ENCODE data around the gene APH1B.

The APH1B gene

GRCh38 chr15:63254991-63255390 is 22.4 kb upstream of the APH1B start:
- no peak for DNase-seq

- DNase-seq = no peak
Measured at GRCh38 chr15:63255489-63255990, 21.9 kb upstream of the APH1B start.

DNA sequence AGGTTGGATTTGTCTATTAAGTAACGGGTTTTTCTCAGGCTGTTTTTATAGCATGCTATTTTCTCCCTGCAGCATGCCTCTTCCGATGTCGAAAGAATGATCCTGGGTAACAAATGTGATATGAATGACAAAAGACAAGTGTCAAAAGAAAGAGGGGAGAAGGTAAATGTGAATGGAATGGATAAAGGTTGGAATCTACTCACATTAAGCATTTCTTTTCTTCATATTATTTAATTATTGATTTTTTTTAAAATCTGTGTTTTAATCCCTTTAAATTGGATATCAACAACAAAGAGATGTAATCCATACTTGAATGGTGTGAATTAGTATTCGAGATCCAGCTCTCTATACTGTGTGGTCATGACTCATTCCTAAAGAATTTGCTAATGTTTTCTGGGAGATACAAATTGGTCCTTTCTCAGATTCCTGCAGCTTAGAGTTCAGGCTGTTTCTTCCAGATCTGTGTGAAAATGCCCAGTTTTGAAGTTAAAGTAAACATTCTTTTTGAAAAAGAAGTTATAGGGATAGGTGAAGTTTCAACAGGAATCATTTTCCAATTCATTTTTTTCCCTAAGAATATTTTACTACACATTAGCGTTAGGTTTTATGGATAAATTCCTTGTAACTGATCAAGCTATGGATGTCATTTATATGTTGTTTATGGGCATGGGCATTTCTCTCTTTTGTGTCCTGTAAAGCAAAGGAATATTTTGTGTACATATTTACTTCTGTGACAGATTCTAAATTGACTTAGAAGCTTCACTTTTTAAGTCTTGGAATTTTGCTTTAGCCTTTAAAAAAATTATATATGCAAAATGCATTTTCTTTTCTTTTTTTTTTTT is 20.8 kb upstream of the APH1B start:
- DNase-seq = no peak

GRCh38 chr15:63258658-63259057 is 18.7 kb upstream of the APH1B start:
- DNase-seq = no peak

GRCh38 chr15:63260791-63261190 is 16.6 kb upstream of the APH1B start:
- no peak for DNase-seq

GRCh38 chr15:63261311-63261710 is 16.1 kb upstream of the APH1B start:
- DNase-seq = no peak

- DNase-seq = no peak
Measured at GRCh38 chr15:63263519-63263918, 13.9 kb upstream of the APH1B start.

DNA sequence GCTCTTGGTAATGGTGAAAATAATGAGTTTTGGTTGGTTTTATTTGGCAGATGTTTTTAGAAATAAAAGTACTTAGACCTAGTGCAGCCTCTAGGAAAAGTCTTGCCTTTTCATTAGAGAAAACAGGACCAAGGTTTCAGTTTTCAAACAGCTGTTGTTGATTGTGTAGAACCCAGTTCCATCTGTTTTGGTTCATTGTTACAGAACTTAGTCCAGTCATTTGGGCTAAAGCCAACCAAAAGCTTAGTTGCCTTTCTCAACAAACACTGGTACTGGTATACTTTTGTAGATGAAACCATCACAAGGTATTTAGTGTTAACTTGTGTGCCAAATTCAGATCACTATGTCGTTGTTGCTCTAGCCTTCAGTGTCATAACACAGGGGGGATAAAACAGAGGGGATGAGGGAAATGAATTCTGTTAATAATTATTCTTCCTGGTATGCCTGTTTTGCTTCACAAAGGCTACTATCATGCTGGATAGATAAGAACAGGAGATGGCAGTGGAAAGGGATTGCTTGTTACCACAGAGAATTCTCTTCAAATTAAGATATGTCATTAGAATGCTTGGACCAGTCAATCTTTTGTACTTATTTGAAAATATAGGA is 12.6 kb upstream of the APH1B start:
- peak; percentile 88 for DNase-seq

DNA sequence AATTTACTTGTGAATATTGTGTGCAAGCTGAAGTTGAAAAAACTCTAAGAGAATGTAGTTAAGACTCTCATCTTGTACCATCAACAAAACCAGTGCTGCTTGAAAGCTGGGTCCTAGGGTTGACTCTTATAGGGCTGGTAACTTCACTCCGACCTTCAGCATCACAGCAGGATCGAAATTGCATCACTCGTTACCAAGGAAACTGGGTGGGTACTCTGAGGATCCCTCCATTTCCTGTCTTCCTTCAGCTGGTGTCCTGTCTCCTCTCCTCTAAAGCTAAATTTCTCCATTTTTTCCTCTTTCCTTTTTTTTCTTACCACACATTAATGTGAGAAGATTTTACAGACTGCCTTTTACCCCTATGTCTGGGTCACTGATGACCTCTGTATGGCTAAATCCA is 3.0 kb upstream of the APH1B start:
- DNase-seq = no peak

GRCh38 chr15:63276342-63277037 is 915 bp upstream of the APH1B start:
- DNase-seq = no peak

DNA sequence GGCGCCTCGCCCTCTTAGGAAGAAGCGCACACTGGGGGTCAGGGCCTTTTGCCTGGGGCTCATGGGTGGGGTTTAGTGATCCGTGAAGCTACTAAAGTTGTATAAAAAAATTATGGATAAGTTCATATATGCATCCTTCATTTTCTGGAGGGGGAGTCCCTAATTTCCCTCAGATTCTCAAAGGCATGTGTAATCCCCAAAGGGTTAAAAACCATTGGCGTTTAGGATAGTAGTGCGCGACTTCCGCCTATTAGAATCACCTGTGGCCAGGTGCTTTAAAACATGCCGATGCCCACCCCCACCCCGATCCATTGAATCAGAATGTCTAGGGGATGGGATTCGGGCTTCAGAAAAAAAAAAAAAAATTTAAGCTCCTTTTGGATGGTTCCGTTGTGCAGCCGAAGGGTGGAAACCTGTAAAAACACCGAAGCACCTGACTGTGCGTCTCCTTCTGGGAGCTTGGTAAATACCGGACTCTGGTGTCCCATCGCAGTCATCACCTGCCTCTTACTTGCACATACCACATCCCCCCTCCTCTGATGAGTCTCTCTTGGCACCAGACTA is 570 bp downstream of the APH1B start:
- no peak for DNase-seq

DNA sequence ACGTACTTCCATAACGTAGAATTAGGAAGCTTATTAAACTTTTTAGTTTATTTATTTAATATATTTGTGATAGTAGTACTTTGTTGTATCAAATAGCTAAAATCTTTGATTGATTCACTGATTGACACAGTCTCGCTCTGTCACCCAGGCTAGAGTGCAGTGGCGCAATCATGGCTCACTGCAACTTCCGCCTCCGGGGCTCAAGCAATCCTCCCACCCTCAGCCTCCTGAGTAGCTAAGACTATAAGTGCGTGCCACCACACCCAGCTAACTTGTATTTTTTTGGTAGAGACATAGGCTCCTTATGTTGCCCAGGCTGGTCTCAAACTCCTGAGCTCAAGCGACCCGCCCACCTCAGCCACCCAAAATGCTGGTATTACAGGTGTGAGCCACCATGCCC is 5.7 kb downstream of the APH1B start:
- DNase-seq = no peak

- no peak for DNase-seq
Measured at GRCh38 chr15:63284335-63284734, 6.9 kb downstream of the APH1B start.

- no peak for DNase-seq
Measured at GRCh38 chr15:63287109-63287508, 9.7 kb downstream of the APH1B start.

GRCh38 chr15:63288342-63288741 is 10.9 kb downstream of the APH1B start:
- DNase-seq = no peak

GRCh38 chr15:63288778-63289378 is 11.5 kb downstream of the APH1B start:
- peak; percentile 48 for DNase-seq

DNA sequence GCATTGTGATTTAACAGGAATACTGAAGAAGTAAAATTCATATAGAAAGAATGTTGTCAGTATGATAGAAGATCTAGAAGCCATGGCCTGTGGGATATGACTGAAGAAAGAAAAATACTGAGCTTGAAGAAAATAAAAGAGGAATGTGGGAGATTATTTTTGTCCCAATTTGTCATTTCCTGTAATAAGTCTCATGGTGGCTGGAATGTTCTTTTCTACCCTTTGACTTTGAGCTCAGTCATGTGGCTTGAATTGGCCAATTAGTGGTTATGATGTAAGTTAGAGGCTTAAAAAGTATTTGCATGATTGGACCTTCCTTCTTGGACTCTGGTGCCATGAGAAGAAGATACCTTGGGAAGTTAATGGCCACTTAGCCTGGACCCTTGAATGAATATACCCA is 14.1 kb downstream of the APH1B start:
- no peak for DNase-seq

- no peak for DNase-seq
Measured at GRCh38 chr15:63292241-63292640, 14.8 kb downstream of the APH1B start.

GRCh38 chr15:63292771-63293170 is 15.4 kb downstream of the APH1B start:
- DNase-seq = no peak

DNA sequence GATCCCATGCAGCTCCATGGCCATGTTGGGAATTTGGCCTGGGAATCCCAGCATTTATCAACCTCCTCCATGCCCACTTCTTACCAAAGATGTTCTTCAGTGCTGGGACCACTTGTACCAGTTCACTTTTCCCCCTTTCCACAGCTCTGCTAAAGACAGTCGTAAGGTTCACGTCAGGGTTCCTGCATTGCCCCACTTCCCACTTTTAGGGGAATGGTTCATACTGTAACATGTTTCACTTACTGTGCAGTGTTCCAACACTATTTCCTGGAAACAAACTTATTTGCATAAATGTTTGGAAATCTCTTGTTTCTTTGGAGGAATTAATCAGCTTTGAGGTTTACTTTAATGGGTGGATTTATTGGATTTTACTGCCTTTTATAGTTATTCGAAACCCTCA is 17.0 kb downstream of the APH1B start:
- DNase-seq = no peak

GRCh38 chr15:63295341-63295740 is 17.9 kb downstream of the APH1B start:
- no peak for DNase-seq

DNA sequence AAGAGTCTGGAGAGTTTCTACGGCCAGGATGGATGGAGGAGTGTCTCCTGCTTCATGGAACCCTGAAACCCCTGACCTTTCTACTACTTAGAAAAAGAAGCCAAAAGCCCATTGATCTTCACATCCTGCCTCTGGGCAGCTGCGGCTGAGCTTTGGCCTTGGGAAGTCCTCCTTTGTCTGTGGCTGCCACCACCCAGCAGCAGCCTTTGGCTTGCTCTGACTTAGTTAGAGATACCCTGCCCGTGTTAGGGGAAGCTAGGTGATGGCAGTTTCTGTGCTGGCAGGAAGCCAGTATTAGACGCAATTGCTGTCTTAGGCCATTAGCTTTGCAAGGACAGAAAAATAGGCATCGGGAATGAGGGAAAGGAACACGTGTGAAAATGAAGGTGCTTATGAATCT is 18.8 kb downstream of the APH1B start:
- no peak for DNase-seq

GRCh38 chr15:63299943-63300575 is 22.7 kb downstream of the APH1B start:
- no peak for DNase-seq

Measured in NCI-H1694 (cell line).